Neutrophil (primary cell): ENCODE data around the gene AGAP1.

Experiments
- H3K27ac ChIP-seq: fragments of 200-600 bp; sonication (generic); 2 replicates; pipeline ENCODE4 v1.5.1; 2016; ENCODE audit warnings: mild to moderate bottlenecking, moderate library complexity
- H3K27me3 ChIP-seq: fragments of 200-600 bp; sonication (generic); 2 replicates; pipeline ENCODE4 v1.6.0; 2016; ENCODE audit warnings: mild to moderate bottlenecking
- H3K36me3 ChIP-seq: fragments of 200-600 bp; sonication (generic); 2 replicates; pipeline ENCODE4 v1.5.1; 2017
- H3K4me1 ChIP-seq, 2 experiments: fragments of 200-600 bp in 1 of 2; sonication (generic) in 1 of 2; 1 replicate in 1 of 2; 2 replicates in 1 of 2; pipeline versions ENCODE4 v1.5.1 to v1.6.1; 2013 to 2016; ENCODE audit warnings: low read depth in 1 of 2, low read length in 1 of 2, mild to moderate bottlenecking in 1 of 2, moderate library complexity in 1 of 2; ENCODE audit not compliant: control insufficient read depth in 1 of 2, insufficient read depth in 1 of 2
- H3K4me3 ChIP-seq, 2 experiments: fragments of 200-600 bp in 1 of 2; sonication (generic) in 1 of 2; 1 replicate in 1 of 2; 2 replicates in 1 of 2; pipeline ENCODE4 v1.5.1; 2013 to 2016; ENCODE audit warnings: low read depth in 1 of 2, low read length in 1 of 2, mild to moderate bottlenecking in 1 of 2, moderate library complexity in 1 of 2
- H3K9me3 ChIP-seq: fragments of 200-600 bp; sonication (generic); 2 replicates; pipeline ENCODE4 v1.5.1; 2016
- TF ChIP-seq, protein P1 (sequence below): fragments of 200-600 bp; sonication (generic); IDR thresholded peaks from 2 replicates; pipeline ENCODE4 v1.5.1; 2016; ENCODE audit warnings: antibody characterized with exemption

The AGAP1 gene

DNA sequence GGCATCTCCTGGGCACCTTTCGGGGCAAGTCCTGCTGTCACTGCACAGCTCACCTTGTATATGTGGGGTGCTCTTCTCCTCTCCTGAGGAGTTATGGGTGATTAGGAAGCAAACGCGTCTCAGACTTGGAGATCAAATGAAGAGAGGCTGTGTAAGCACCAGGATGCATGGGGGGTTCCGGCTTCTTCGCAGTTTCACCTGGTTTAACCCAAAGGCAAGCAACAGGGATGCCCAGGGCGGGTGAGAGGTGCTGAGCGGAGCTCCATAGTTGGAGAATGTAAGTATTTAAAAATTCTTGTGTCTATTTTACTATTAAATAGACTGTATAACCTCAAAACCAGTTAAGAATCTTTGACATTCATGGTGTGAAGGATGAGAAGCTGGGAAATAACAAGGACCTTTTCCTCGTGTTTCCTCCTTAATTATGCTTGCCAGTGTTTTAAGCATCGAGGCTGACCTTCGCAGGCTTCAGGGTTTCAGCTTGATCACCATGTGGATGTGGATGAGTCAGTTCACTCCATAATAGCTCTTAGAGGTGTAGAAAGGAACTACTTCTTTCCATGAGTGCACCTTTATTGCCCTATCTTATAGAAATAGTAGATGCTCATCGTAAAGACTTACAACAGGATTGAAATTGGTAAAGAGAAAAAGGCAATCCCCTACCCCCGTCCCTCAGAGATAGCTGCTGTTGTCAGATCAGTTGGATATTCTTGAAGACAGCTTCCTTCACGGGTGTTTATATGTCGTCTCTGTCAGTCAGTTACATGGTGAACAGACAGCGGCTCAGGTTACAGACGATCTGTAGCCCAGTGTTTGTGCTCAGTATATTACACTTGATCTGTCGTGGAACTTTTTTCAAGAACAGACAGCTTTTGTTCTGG lies 201.1 kb downstream of the AGAP1 start:
- H3K4me1 ChIP-seq: no peaks in the 10 kb centered on the region
- H3K27ac ChIP-seq: no peak overlapping the region
- TF ChIP-seq, protein P1, sequence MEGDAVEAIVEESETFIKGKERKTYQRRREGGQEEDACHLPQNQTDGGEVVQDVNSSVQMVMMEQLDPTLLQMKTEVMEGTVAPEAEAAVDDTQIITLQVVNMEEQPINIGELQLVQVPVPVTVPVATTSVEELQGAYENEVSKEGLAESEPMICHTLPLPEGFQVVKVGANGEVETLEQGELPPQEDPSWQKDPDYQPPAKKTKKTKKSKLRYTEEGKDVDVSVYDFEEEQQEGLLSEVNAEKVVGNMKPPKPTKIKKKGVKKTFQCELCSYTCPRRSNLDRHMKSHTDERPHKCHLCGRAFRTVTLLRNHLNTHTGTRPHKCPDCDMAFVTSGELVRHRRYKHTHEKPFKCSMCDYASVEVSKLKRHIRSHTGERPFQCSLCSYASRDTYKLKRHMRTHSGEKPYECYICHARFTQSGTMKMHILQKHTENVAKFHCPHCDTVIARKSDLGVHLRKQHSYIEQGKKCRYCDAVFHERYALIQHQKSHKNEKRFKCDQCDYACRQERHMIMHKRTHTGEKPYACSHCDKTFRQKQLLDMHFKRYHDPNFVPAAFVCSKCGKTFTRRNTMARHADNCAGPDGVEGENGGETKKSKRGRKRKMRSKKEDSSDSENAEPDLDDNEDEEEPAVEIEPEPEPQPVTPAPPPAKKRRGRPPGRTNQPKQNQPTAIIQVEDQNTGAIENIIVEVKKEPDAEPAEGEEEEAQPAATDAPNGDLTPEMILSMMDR: no peak
- H3K27me3 ChIP-seq: no peaks in the 10 kb centered on the region
- H3K4me3 ChIP-seq: no peak overlapping the region
- no peaks in the 10 kb centered on the region for H3K36me3 ChIP-seq
- no peaks in the 10 kb centered on the region for H3K9me3 ChIP-seq

DNA sequence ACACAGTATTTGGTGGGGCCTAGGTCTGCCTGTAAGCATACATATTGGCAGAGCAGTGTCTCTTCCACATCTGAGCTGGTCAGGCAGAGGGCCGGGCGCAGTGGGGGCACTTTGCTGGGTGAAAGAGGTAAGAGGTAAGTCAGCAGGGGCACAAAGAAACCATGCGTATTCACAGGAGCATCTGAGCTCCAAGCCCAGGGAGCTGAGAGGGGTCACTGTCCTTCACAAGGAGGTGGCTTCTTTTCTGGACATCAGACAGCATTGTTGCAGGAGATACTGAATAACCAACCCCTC lies 201.7 kb downstream of the AGAP1 start:
- H3K9me3 ChIP-seq: no peaks in the 10 kb centered on the region
- H3K36me3 ChIP-seq: no peaks in the 10 kb centered on the region
- no peak overlapping the region for H3K4me3 ChIP-seq
- TF ChIP-seq, protein P1: no peak
- H3K4me1 ChIP-seq: no peaks in the 10 kb centered on the region
- no peak overlapping the region for H3K27ac ChIP-seq
- H3K27me3 ChIP-seq: no peaks in the 10 kb centered on the region

DNA sequence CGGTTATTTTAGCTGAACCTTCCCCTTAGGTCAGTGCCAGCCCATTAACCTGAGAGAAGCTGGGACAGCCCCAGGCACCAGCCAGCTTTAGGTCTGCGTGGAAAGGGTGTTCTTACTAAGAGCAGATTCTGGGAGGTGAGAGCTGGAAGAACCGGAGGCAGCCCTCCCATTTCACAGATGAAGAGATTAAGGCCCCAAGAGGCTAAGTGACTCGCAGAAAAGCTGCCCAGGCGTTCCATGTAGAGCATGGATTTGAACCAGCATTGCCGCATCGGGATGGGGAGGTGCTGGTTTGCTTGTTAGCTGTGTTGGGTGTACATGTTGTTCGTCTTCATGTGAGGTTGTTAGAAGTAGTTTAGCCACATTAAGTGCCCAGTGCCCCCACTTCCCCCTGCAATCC lies 203.2 kb downstream of the AGAP1 start:
- Histone ChIP-seq H3K9me3 (no peaks in the 10 kb centered on the region), H3K4me1 (no peaks in the 10 kb centered on the region), H3K27me3 (peaks cover 7% of the 10 kb centered on the region), H3K36me3 (no peaks in the 10 kb centered on the region), H3K4me3 (no peak overlapping the region), H3K27ac (no peak overlapping the region)
- TF ChIP-seq, protein P1: no peak

DNA sequence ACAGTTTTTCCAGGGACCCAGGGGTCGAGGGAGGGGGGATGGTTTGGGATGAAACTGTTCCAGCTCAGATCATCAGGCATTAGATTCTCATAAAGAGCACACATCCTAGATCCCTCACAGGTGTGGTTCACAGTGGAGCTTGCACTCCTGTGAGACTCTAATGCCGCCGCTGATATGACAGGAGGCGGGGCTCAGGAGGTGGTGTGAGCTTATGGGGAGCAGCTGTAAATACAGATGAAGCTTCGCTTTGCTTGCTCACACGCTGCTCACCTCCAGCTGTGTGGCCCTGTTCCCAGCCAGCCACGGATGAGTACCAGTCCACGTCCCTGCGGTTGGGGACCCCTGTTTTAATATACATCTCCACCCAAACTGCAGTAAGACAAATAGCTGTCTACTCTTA lies 204.2 kb downstream of the AGAP1 start:
- TF ChIP-seq, protein P1: no peak
- peaks cover 13% of the 10 kb centered on the region for H3K27me3 ChIP-seq
- no peaks in the 10 kb centered on the region for H3K9me3 ChIP-seq
- H3K4me3 ChIP-seq: no peak overlapping the region
- no peaks in the 10 kb centered on the region for H3K36me3 ChIP-seq
- H3K27ac ChIP-seq: no peak overlapping the region
- H3K4me1 ChIP-seq: no peaks in the 10 kb centered on the region

DNA sequence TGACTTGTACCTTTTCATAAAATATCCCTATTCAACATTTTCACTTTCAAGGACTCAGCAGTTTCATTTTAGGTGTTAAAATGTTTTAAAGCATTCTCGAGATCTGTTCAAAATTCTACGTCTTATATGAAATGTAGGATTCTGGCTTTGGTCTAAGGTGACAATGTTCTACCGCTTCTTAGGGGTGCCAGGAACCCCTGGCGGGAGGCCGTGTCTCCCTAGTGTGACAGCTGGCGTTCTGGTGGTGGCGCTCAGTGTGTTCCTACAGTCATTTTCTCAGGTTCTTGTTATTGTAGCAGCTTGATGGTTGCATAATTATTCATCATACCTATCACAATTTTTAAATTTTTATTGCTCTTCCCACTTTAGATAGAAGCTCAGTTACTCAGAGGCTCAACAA lies 204.6 kb downstream of the AGAP1 start:
- H3K27ac ChIP-seq: no peak overlapping the region
- TF ChIP-seq, protein P1: no peak
- no peaks in the 10 kb centered on the region for H3K36me3 ChIP-seq
- H3K9me3 ChIP-seq: no peaks in the 10 kb centered on the region
- H3K27me3 ChIP-seq: peaks cover 13% of the 10 kb centered on the region
- H3K4me1 ChIP-seq: no peaks in the 10 kb centered on the region
- H3K4me3 ChIP-seq: no peak overlapping the region
